Right atrium auricular region (tissue), 2 donors: ENCODE measurements around the gene CADPS. TPM values are rescaled to one million over a fixed set of nuclear protein-coding genes. Genes with fewer than 3 reads are reported as not detected.

Source experiments
- DNase-seq: peaks from one replicate; pipeline ENCODE4 v3.0.0-alpha.2; 2019; ENCODE audit warnings: low spot score
- H3K27ac ChIP-seq, 2 donors: fragments of 200-600 bp; sonication (generic); 1 replicate in 1 of 2; 2 replicates in 1 of 2; pipeline ENCODE4 v1.5.1; 2016 to 2019
- H3K27me3 ChIP-seq, 2 donors: fragments of 200-600 bp; sonication (generic); one replicate each; pipeline versions ENCODE4 v1.5.1 to v1.6.0; 2017 to 2019
- H3K36me3 ChIP-seq: fragments of 200-600 bp; sonication (generic); one replicate; pipeline ENCODE4 v1.5.1; 2016
- H3K4me1 ChIP-seq, 2 donors: fragments of 200-600 bp; sonication (generic); one replicate each; pipeline versions ENCODE4 v1.5.1 to v1.6.0; 2017 to 2019
- H3K4me3 ChIP-seq, 2 donors: fragments of 200-600 bp; sonication (generic); 1 replicate in 1 of 2; 2 replicates in 1 of 2; pipeline ENCODE4 v1.5.1; 2017 to 2019; ENCODE audit warnings: mild to moderate bottlenecking in 1 of 2, moderate library complexity in 1 of 2
- H3K9me3 ChIP-seq, 2 donors: fragments of 200-600 bp; sonication (generic); one replicate each; pipeline ENCODE4 v1.5.1; 2019
- total RNA-seq, 2 donors: library from RNA; depleted of rRNA; stranded (reverse); fragments of >200 nt; gene quantifications; one replicate each; pipeline ENCODE4 v1.1.0, GENCODE V29; 2016
- TF ChIP-seq, protein P1 (sequence below), 2 donors: fragments of 200-600 bp; sonication (generic); IDR thresholded peaks; one replicate each; pipeline ENCODE4 v1.5.1; 2019; ENCODE audit warnings: antibody characterized with exemption in 2 of 2

Gene CADPS
- total RNA-seq, 2 donors from 2014 or later, result 16.1 to 48.2 TPM

DNA sequence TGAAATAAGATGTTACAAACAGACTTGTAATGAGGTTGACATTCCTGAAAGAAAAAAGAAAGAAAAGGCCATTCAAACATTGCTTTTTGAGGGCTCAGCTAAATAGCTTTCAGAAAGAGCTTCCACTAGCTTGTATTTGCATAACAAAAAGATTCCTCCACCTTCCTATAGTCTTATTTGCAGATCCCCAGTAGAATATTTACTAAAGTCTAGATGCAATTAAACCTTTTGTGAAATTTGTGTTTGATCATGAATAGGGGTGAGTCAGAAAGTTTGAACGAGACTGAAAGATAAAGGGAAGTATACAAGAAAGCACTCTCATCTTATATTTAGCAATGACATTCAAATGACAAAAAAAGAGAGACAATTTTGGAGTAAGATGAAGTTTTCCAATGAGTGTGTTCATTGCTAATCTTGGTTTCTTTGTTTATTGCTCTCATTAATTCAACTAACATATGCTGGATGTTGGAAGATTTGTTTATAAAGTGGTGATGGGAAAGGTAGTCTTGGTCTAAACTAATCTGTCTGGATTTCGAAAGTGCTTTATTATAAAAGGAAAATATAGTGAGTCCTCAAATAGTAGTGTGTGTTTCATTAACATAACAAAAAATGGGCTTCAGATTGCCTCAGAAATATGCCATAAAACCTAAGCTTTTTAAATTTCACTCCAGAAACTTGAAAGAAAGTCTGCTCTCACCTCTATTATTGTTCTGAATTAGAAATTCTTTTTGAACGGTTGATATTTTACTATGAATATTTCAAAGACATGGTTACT, 9.1 kb upstream of the CADPS start:
- H3K4me1 ChIP-seq, result no peaks in the 10 kb centered on the region
- H3K9me3 ChIP-seq, result no peaks in the 10 kb centered on the region
- H3K36me3 ChIP-seq, result no peaks in the 10 kb centered on the region
- H3K27me3 ChIP-seq, result no peaks in the 10 kb centered on the region
- no peak overlapping the region for H3K4me3 ChIP-seq
- DNase-seq, result no peak
- H3K27ac ChIP-seq, result no peak overlapping the region
- TF ChIP-seq, protein P1, sequence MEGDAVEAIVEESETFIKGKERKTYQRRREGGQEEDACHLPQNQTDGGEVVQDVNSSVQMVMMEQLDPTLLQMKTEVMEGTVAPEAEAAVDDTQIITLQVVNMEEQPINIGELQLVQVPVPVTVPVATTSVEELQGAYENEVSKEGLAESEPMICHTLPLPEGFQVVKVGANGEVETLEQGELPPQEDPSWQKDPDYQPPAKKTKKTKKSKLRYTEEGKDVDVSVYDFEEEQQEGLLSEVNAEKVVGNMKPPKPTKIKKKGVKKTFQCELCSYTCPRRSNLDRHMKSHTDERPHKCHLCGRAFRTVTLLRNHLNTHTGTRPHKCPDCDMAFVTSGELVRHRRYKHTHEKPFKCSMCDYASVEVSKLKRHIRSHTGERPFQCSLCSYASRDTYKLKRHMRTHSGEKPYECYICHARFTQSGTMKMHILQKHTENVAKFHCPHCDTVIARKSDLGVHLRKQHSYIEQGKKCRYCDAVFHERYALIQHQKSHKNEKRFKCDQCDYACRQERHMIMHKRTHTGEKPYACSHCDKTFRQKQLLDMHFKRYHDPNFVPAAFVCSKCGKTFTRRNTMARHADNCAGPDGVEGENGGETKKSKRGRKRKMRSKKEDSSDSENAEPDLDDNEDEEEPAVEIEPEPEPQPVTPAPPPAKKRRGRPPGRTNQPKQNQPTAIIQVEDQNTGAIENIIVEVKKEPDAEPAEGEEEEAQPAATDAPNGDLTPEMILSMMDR (IDR thresholded peaks at IDR 0.05), result no peak

DNA sequence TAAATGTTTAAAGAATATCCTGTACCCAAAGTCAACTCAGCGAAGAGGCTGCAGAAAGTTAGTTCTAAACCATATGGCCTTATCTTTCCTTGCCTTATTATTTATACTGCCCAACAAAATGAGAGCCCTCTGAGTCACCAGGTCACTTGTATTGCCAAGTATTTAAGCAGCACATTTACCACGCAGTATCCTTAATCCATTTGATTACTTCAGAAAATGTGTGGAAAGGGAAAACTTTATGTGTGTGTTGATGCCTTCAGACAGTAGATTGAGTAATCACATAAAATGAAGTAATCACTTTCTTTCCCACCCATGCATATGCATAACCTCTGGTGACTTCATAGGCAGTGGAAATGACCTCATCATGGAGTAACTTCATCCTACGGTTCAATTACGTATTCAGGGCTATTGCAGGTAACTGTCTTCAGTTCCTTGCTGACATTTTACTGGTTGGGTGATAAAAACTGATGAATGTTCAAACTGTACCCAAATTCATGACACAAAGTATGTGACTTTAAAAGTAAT, 7.5 kb upstream of the CADPS start:
- TF ChIP-seq, protein P1 (IDR thresholded peaks at IDR 0.05), result no peak
- Histone ChIP-seq H3K9me3 (no peaks in the 10 kb centered on the region), H3K4me3 (no peak overlapping the region)

DNA sequence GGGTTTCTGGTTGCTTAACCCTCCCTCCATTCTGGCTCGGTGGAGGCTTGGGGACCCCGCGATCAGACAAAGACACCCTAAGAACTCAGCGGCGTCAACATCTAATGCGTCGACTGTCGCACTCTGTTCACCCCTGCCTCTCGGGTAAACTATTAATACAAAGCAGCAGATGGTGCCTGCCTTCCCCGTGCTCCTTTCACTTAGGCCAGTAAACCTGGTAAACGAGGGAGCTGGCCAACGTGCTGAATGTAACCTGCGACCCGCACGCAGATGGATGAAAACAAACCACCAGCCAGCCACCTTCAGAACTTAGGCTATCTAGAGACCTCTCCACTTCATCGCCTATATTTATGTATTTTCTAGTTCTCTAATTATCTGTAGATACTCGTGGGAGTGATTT, 848 bp upstream of the CADPS start:
- no peak for DNase-seq
- H3K4me3 ChIP-seq, result no peak overlapping the region
- no peaks in the 10 kb centered on the region for H3K27me3 ChIP-seq

More for the DNA sequence above, 7.5 kb upstream of the CADPS start:
- DNase-seq, result no peak
- Histone ChIP-seq H3K36me3 (no peaks in the 10 kb centered on the region), H3K27me3 (no peaks in the 10 kb centered on the region), H3K4me1 (no peaks in the 10 kb centered on the region), H3K27ac (no peak overlapping the region)

DNA sequence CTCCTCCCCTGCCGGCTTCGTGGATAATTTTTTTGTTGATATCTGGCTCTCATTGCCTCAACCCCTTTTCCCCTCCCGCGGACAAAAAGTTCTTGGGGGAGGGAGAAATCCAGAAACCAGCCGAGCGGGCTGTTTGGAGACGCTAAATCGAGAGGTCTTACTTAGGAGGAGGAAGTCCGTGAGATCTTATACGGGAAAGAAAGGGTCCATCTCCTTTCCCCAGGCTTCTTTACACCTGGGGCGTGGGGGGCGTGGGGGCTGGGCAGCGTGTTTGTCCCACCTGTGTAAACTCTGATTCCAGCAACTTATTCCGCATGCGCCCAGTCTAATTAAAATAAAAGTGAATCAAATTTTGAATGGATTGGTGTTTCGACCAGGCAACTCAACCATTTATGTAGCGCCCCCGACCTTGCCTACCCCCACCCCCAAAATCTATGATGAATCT, 364 bp upstream of the CADPS start:
- Histone ChIP-seq H3K27ac (peak overlapping the region; percentile 87 to 94), H3K27me3 (no peaks in the 10 kb centered on the region), H3K36me3 (no peaks in the 10 kb centered on the region), H3K9me3 (no peaks in the 10 kb centered on the region), H3K4me3 (peak overlapping the region; percentile 61 to 62), H3K4me1 (peaks cover 0 to 19% of the 10 kb centered on the region in 2 donors)
- no peak for DNase-seq
- TF ChIP-seq, protein P1 (IDR thresholded peaks at IDR 0.05), result no peak

More for the DNA sequence above, 848 bp upstream of the CADPS start:
- no peaks in the 10 kb centered on the region for H3K9me3 ChIP-seq
- no peaks in the 10 kb centered on the region for H3K36me3 ChIP-seq
- H3K27ac ChIP-seq, result no peak overlapping the region
- H3K4me1 ChIP-seq, result peaks cover 0 to 19% of the 10 kb centered on the region in 2 donors
- TF ChIP-seq, protein P1 (IDR thresholded peaks at IDR 0.05), result no peak

DNA sequence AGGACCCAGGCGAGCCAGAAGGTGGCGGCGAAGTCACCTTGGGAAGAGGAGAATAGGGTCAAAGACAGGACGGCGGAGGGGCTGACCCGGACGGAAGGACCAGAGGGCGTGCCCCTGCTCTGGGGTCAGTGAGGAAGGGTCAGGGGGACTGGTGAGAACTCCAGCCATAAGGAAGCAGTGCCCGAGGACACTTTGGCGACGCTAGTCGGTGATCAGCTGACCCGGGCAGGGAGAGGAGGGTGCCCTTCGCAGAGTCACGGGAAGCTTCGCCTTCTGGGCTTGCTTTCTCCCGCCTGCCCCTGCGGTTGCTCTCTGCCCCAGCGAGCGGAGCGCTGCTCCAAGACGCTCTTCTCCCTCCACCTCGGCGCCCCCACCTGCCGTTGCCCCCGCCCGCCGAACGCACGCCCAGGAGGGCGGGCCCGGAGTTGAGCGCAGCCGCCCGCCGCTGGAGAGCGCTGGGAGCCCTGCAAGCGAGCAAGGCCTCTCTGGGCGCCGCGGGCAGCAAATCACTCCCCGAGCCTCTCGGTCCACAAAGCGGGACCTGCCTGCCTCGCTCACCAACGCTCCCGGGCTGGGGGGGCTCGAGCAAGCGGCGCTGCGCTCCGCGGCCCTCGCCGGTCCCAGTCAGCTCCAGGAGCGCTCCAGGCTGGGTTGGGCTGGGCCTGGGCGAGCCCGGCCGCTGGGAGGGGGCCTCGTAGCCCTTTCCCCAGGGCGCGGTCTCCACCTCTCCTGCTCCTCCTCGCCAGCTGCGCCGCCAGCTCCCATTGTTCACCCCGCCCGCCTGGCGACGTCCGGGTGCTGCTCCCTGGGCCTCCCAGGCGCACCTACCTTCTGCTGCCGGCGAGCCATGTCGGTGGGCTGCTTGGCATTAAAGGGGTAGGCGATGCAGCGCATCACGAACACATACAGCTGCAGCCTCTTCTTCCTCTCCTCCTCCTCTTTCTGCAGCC, 1.2 kb downstream of the CADPS start:
- Histone ChIP-seq H3K27ac (peak overlapping the region; percentile 87 to 94), H3K27me3 (no peaks in the 10 kb centered on the region), H3K36me3 (no peaks in the 10 kb centered on the region), H3K4me1 (peaks cover 0 to 19% of the 10 kb centered on the region in 2 donors), H3K9me3 (no peaks in the 10 kb centered on the region), H3K4me3 (peak overlapping the region; percentile 61 to 62)
- TF ChIP-seq, protein P1 (IDR thresholded peaks at IDR 0.05), result no peak
- no peak for DNase-seq
